CD4-positive, alpha-beta memory T cell (primary cell): Measurements from ENCODE around the gene STX1A. TPM values are rescaled to one million over a fixed set of nuclear protein-coding genes. Genes with fewer than 3 reads are reported as not detected.
A peak's percentile ranks its signal among the peaks of the same experiment; 100 is the strongest.
"Not testable (repeated sequence)": the region's sequence is repeated elsewhere in the genome, so short reads cannot be mapped to it uniquely, and the experiment has no call there.

Source experiments
- CTCF ChIA-PET: fragments of 350-600 bp; sonication (Branson Sonifier 250); formaldehyde crosslinking; loops from one replicate; lab custom pipeline; 2021; ENCODE audit warnings: inconsistent platforms; ENCODE audit not compliant: partially characterized antibody; lab: Charles Lee
- POLR2A ChIA-PET: fragments of 350-600 bp; sonication (Branson Sonifier 250); formaldehyde crosslinking; loops from one replicate; lab custom pipeline; 2021; ENCODE audit not compliant: partially characterized antibody; lab: Charles Lee
- DNase-seq, 5 donors: peaks; one replicate each; pipeline versions ENCODE4 v3.0.0 to v3.0.0-alpha.2; 2020 to 2022; ENCODE audit warnings: mixed read lengths in 1 of 5
- H3K27ac ChIP-seq: one replicate; pipeline ENCODE4 v1.7.0; 2013; ENCODE audit warnings: low read depth, low read length
- H3K27me3 ChIP-seq: 2 replicates; pipeline ENCODE4 v1.7.0; 2013; ENCODE audit warnings: mild to moderate bottlenecking, low read length, moderate library complexity; ENCODE audit not compliant: insufficient read depth
- H3K36me3 ChIP-seq: 2 replicates; pipeline ENCODE4 v1.7.0; 2013; ENCODE audit warnings: mild to moderate bottlenecking, low read length, moderate library complexity; ENCODE audit not compliant: insufficient read depth
- H3K4me1 ChIP-seq: 2 replicates; pipeline ENCODE4 v1.7.0; 2013; ENCODE audit warnings: mild to moderate bottlenecking, low read length, moderate library complexity; ENCODE audit not compliant: insufficient read depth
- H3K4me3 ChIP-seq, 2 donors: one replicate each; pipeline ENCODE4 v1.7.0; 2013; ENCODE audit warnings: low read length in 2 of 2, mild to moderate bottlenecking in 1 of 2
- H3K9me3 ChIP-seq, 2 donors: one replicate each; pipeline ENCODE4 v1.7.0; 2013; ENCODE audit warnings: low read length in 2 of 2, control low read depth in 1 of 2; ENCODE audit not compliant: control insufficient read depth in 1 of 2
- H3K27ac Mint-ChIP-seq, 7 donors: one replicate each; pipeline ENCODE4 v1.8.0; 2020 to 2021; ENCODE audit warnings: mixed read lengths in 7 of 7, mild to moderate bottlenecking in 6 of 7, inconsistent platforms in 3 of 7, moderate library complexity in 3 of 7
- H3K27me3 Mint-ChIP-seq, 2 donors: one replicate each; pipeline ENCODE4 v1.8.0; 2020 to 2021; ENCODE audit warnings: mixed read lengths in 2 of 2
- H3K36me3 Mint-ChIP-seq, 2 donors: one replicate each; pipeline ENCODE4 v1.8.0; 2020 to 2021; ENCODE audit warnings: mixed read lengths in 2 of 2, inconsistent platforms in 1 of 2, mild to moderate bottlenecking in 1 of 2
- H3K4me1 Mint-ChIP-seq, 4 donors: one replicate each; pipeline ENCODE4 v1.8.0; 2020 to 2021; ENCODE audit warnings: mixed read lengths in 4 of 4, mild to moderate bottlenecking in 1 of 4
- H3K4me3 Mint-ChIP-seq, 8 donors: one replicate each; pipeline ENCODE4 v1.8.0; 2020 to 2021; ENCODE audit warnings: mixed read lengths in 8 of 8, mild to moderate bottlenecking in 7 of 8, moderate library complexity in 6 of 8, inconsistent platforms in 3 of 8
- H3K9me3 Mint-ChIP-seq, 8 donors: one replicate each; pipeline ENCODE4 v1.8.0; 2020 to 2021; ENCODE audit warnings: mixed read lengths in 8 of 8, mild to moderate bottlenecking in 5 of 8, inconsistent platforms in 3 of 8, moderate library complexity in 1 of 8
- intact Hi-C: fragments of 100-400 bp; cut with micrococcal nuclease; formaldehyde crosslinking; loops from one replicate; pipeline ENCODE4 v1.15.1; 2023
- polyA plus RNA-seq, 2 donors: library from polyadenylated mRNA; unstranded; fragments of 300-500 nt; fragmentation: Illumina TruSeq; gene quantifications; one replicate each; pipeline ENCODE4 v1.2.3, GENCODE V29; 2021
- total RNA-seq, 2 experiments: library from RNA; stranded (reverse); gene quantifications; one replicate each; pipeline ENCODE4 v1.2.3, GENCODE V29; 2021

Gene STX1A
- total and polyA plus RNA-seq, 4 experiments from 2014 or later, result 1.2 to 8.3 (median 5.4) TPM

GRCh38 chr7:73717025-73717807, 2.3 kb downstream of the STX1A start:
- Mint-ChIP-seq H3K36me3 (no peaks in the 10 kb centered on the region), H3K27ac (peak overlapping the region; percentile 41 to 96 (median 93)), H3K9me3 (no peaks in the 10 kb centered on the region), H3K27me3 (no peaks in the 10 kb centered on the region), H3K4me1 (peaks cover 17 to 37% (median 21%) of the 10 kb centered on the region in 4 donors), H3K4me3 (peak overlapping the region; percentile 83 to 92 (median 91))
- CTCF ChIA-PET, result interaction anchor here (1.6 to 2.0 kb wide), 4 partner anchors 8 to 111 kb away, joined by 5 to 9 read pairs (median 6); no protein-coding TSS in a partner anchor
- Histone ChIP-seq H3K9me3 (no peaks in the 10 kb centered on the region), H3K4me1 (peaks cover 34% of the 10 kb centered on the region), H3K27ac (peak overlapping the region; percentile 20), H3K36me3 (no peaks in the 10 kb centered on the region), H3K27me3 (no peaks in the 10 kb centered on the region), H3K4me3 (peak overlapping the region in 1 of 2 donors; percentile 76)
- POLR2A ChIA-PET, result interaction anchor here (0.7 to 2.2 kb wide), 7 partner anchors 11 to 888 kb away, joined by 3 to 8 read pairs (median 4); partner anchors contain the start of genes ABHD11, BAZ1B, BUD23 and DNAJC30
- intact Hi-C loops, result loop anchor here (5.0 kb wide), 1 partner anchor 50 kb away; the partner anchor contains the start of gene VPS37D
- no peak for DNase-seq

GRCh38 chr7:73716318-73716890, 3.1 kb downstream of the STX1A start:
- Histone ChIP-seq H3K27me3 (no peaks in the 10 kb centered on the region), H3K4me3 (no peak overlapping the region), H3K27ac (no peak overlapping the region), H3K36me3 (no peaks in the 10 kb centered on the region), H3K9me3 (no peaks in the 10 kb centered on the region), H3K4me1 (peaks cover 34% of the 10 kb centered on the region)
- Mint-ChIP-seq H3K27me3 (no peaks in the 10 kb centered on the region), H3K9me3 (no peaks in the 10 kb centered on the region), H3K36me3 (no peaks in the 10 kb centered on the region), H3K4me3 (peak overlapping the region in 1 of 8 donors; percentile 18), H3K27ac (peak overlapping the region in 2 of 7 donors; percentile 25 to 30), H3K4me1 (peaks cover 17 to 37% (median 21%) of the 10 kb centered on the region in 4 donors)
- CTCF ChIA-PET, result interaction anchor here (1.9 to 3.2 kb wide), 4 partner anchors 9 to 110 kb away, joined by 5 to 14 read pairs (median 8); no protein-coding TSS in a partner anchor
- intact Hi-C loops, result loop anchor here (5.0 kb wide), 1 partner anchor 49 kb away; the partner anchor contains the start of gene VPS37D
- no peak for DNase-seq
- POLR2A ChIA-PET, result interaction anchor here (2.2 kb wide), 1 partner anchor 23 kb away, joined by 8 read pairs; the partner anchor contains the start of gene ABHD11

GRCh38 chr7:73715648-73716317, 3.7 kb downstream of the STX1A start:
- no peak for DNase-seq
- no peaks in the 10 kb centered on the region for H3K36me3 Mint-ChIP-seq
- intact Hi-C loops, result loop anchor here (5.0 kb wide), 1 partner anchor 48 kb away; the partner anchor contains the start of gene VPS37D
- no peaks in the 10 kb centered on the region for H3K27me3 Mint-ChIP-seq
- POLR2A ChIA-PET, result no interaction called here
- H3K4me3 ChIP-seq, result no peak overlapping the region
- peaks cover 34% of the 10 kb centered on the region for H3K4me1 ChIP-seq
- H3K36me3 ChIP-seq, result no peaks in the 10 kb centered on the region
- H3K4me3 Mint-ChIP-seq, result peak overlapping the region in 1 of 8 donors; percentile 17
- no peak overlapping the region for H3K27ac ChIP-seq
- no peaks in the 10 kb centered on the region for H3K9me3 Mint-ChIP-seq
- peaks cover 17 to 37% (median 21%) of the 10 kb centered on the region in 4 donors for H3K4me1 Mint-ChIP-seq
- CTCF ChIA-PET, result interaction anchor here (1.9 to 3.2 kb wide), 2 partner anchors 10 to 109 kb away, joined by 6 to 14 read pairs; no protein-coding TSS in a partner anchor
- H3K27me3 ChIP-seq, result no peaks in the 10 kb centered on the region
- H3K27ac Mint-ChIP-seq, result no peak overlapping the region
- H3K9me3 ChIP-seq, result no peaks in the 10 kb centered on the region

DNA sequence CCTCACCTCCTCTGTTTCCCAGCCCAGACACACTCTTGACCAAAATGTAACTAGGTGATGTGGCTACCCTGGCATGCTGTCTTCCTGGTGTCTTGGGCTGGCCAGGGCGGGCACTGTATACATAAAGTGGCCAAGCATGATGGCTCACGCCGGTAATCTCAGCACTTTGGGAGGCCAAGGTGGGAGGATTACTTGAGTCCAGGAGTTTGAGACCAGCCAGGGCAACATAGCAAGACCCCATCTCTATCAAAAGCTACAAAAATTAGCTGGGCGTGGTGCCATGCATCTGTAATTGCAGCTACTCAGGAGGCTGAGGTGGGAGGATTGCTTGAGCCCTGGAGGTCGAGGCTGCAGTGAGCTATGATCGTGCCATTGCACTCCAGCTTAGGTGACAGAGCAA, 6.2 kb downstream of the STX1A start:
- peaks cover 13 to 32% (median 14%) of the 10 kb centered on the region in 4 donors for H3K4me1 Mint-ChIP-seq
- CTCF ChIA-PET, result interaction anchor here (1.1 to 3.2 kb wide), 4 partner anchors 12 to 107 kb away, joined by 3 to 14 read pairs (median 4); no protein-coding TSS in a partner anchor
- H3K27me3 ChIP-seq, H3K36me3 Mint-ChIP-seq, H3K9me3 Mint-ChIP-seq, H3K4me3 Mint-ChIP-seq, DNase-seq, H3K4me3 ChIP-seq, intact Hi-C loops, POLR2A ChIA-PET, H3K36me3 ChIP-seq, H3K9me3 ChIP-seq, H3K27ac Mint-ChIP-seq, H3K27me3 Mint-ChIP-seq, H3K27ac ChIP-seq: not testable (repeated sequence)
- peaks cover 24% of the 10 kb centered on the region for H3K4me1 ChIP-seq

- POLR2A ChIA-PET, result no interaction called here
- no peak overlapping the region for H3K4me3 Mint-ChIP-seq
- Histone ChIP-seq H3K4me1 (peaks cover 19% of the 10 kb centered on the region), H3K36me3 (no peaks in the 10 kb centered on the region), H3K9me3 (no peaks in the 10 kb centered on the region), H3K27ac (no peak overlapping the region), H3K4me3 (no peak overlapping the region), H3K27me3 (no peaks in the 10 kb centered on the region)
- H3K27me3 Mint-ChIP-seq, result no peaks in the 10 kb centered on the region
- peak overlapping the region in 1 of 7 donors; percentile 45 for H3K27ac Mint-ChIP-seq
- peaks cover 0 to 1% of the 10 kb centered on the region in 2 donors for H3K36me3 Mint-ChIP-seq
- H3K9me3 Mint-ChIP-seq, result no peaks in the 10 kb centered on the region
- no peak for DNase-seq
- CTCF ChIA-PET, result interaction anchor here (1.1 to 3.2 kb wide), 3 partner anchors 11 to 106 kb away, joined by 3 to 14 read pairs (median 4); no protein-coding TSS in a partner anchor
- H3K4me1 Mint-ChIP-seq, result peaks cover 7 to 27% (median 10%) of the 10 kb centered on the region in 4 donors
- intact Hi-C loops, result no loop called here
These were observed 6.7 kb downstream of the STX1A start for GRCh38 chr7:73712773-73713172.

- Histone ChIP-seq H3K27ac (no peak overlapping the region), H3K36me3 (no peaks in the 10 kb centered on the region), H3K4me3 (no peak overlapping the region), H3K9me3 (no peaks in the 10 kb centered on the region), H3K4me1 (peaks cover 12% of the 10 kb centered on the region), H3K27me3 (no peaks in the 10 kb centered on the region)
- CTCF ChIA-PET, result no interaction called here
- Mint-ChIP-seq H3K36me3 (peaks cover 0 to 1% of the 10 kb centered on the region in 2 donors), H3K27me3 (no peaks in the 10 kb centered on the region), H3K27ac (no peak overlapping the region), H3K4me1 (peaks cover 0 to 17% (median 5%) of the 10 kb centered on the region in 4 donors), H3K9me3 (no peaks in the 10 kb centered on the region), H3K4me3 (no peak overlapping the region)
- POLR2A ChIA-PET, result no interaction called here
- intact Hi-C loops, result no loop called here
- no peak for DNase-seq
These were observed 10.4 kb downstream of the STX1A start for GRCh38 chr7:73708961-73709549.
